ENCODE results near the gene AMBP.

The AMBP gene

GRCh38 chr9:114070188-114071103 is 7.7 kb downstream of the AMBP start:
- H3K36me3 ChIP-seq (ENCODE audit: insufficient read depth, low read length), result no peaks in the 10 kb centered on the region
- H3K27me3 ChIP-seq (ENCODE audit: insufficient read depth, low read length), result peaks cover 18% of the 10 kb centered on the region
- H3K4me1 ChIP-seq (ENCODE audit: control insufficient read depth, insufficient read depth, low read length, unreplicated experiment), result no peaks in the 10 kb centered on the region
- no peaks in the 10 kb centered on the region for H3K79me2 ChIP-seq (ENCODE audit: control insufficient read depth, insufficient read depth, low read length, unreplicated experiment)
- H3K4me3 ChIP-seq (ENCODE audit: low read depth, low read length), result no peak overlapping the region
- H2AFZ ChIP-seq (ENCODE audit: low read length, unreplicated experiment), result no peak overlapping the region
- no peak overlapping the region for H3K27ac ChIP-seq (ENCODE audit: low read depth, low read length)

- H3K36me3 ChIP-seq (ENCODE audit: insufficient read depth, low read length), result no peaks in the 10 kb centered on the region
Measured at GRCh38 chr9:114069476-114070187, 8.5 kb downstream of the AMBP start.

DNA sequence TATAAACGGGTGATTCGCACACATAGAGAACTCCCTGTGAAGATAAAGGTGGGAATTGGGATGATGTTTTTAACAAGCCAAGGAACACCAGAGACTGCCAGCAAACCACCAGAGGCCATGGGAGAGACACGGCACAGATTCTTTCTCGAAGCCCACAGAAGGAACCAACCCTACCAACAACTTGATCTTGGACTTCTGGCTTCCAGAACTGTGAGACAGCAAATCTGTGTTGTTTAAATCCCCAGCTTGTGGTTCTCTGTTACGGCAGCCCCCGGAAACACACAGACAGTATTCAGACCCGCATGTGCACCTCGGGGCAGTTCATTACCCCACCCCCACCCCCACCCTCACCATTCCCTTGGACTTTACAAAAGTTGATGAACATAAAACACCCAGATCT is 12.8 kb downstream of the AMBP start:
- Histone ChIP-seq H3K27ac (ENCODE audit: low read depth, low read length) (no peak overlapping the region), H3K4me1 (ENCODE audit: control insufficient read depth, insufficient read depth, low read length, unreplicated experiment) (no peaks in the 10 kb centered on the region), H3K36me3 (ENCODE audit: insufficient read depth, low read length) (no peaks in the 10 kb centered on the region), H3K4me3 (ENCODE audit: low read depth, low read length) (no peak overlapping the region), H3K79me2 (ENCODE audit: control insufficient read depth, insufficient read depth, low read length, unreplicated experiment) (no peaks in the 10 kb centered on the region), H2AFZ (ENCODE audit: low read length, unreplicated experiment) (no peak overlapping the region), H3K27me3 (ENCODE audit: insufficient read depth, low read length) (peaks cover 39% of the 10 kb centered on the region)

More at GRCh38 chr9:114069476-114070187, 8.5 kb downstream of the AMBP start:
- H3K4me1 ChIP-seq (ENCODE audit: control insufficient read depth, insufficient read depth, low read length, unreplicated experiment), result no peaks in the 10 kb centered on the region
- peaks cover 18% of the 10 kb centered on the region for H3K27me3 ChIP-seq (ENCODE audit: insufficient read depth, low read length)
- no peaks in the 10 kb centered on the region for H3K79me2 ChIP-seq (ENCODE audit: control insufficient read depth, insufficient read depth, low read length, unreplicated experiment)
- no peak overlapping the region for H3K4me3 ChIP-seq (ENCODE audit: low read depth, low read length)
- no peak overlapping the region for H3K27ac ChIP-seq (ENCODE audit: low read depth, low read length)
- no peak overlapping the region for H2AFZ ChIP-seq (ENCODE audit: low read length, unreplicated experiment)

- Histone ChIP-seq H3K27ac (ENCODE audit: low read depth, low read length) (no peak overlapping the region), H3K27me3 (ENCODE audit: insufficient read depth, low read length) (peaks cover 39% of the 10 kb centered on the region), H3K4me1 (ENCODE audit: control insufficient read depth, insufficient read depth, low read length, unreplicated experiment) (no peaks in the 10 kb centered on the region), H2AFZ (ENCODE audit: low read length, unreplicated experiment) (no peak overlapping the region), H3K79me2 (ENCODE audit: control insufficient read depth, insufficient read depth, low read length, unreplicated experiment) (no peaks in the 10 kb centered on the region), H3K36me3 (ENCODE audit: insufficient read depth, low read length) (no peaks in the 10 kb centered on the region), H3K4me3 (ENCODE audit: low read depth, low read length) (no peak overlapping the region)
Measured at GRCh38 chr9:114061830-114062474, 16.1 kb downstream of the AMBP start.

GRCh38 chr9:114061292-114061691 is 16.8 kb downstream of the AMBP start:
- H3K79me2 ChIP-seq (ENCODE audit: control insufficient read depth, insufficient read depth, low read length, unreplicated experiment), result no peaks in the 10 kb centered on the region
- H3K27ac ChIP-seq (ENCODE audit: low read depth, low read length), result no peak overlapping the region
- H3K27me3 ChIP-seq (ENCODE audit: insufficient read depth, low read length), result peaks cover 39% of the 10 kb centered on the region
- no peaks in the 10 kb centered on the region for H3K36me3 ChIP-seq (ENCODE audit: insufficient read depth, low read length)
- H3K4me1 ChIP-seq (ENCODE audit: control insufficient read depth, insufficient read depth, low read length, unreplicated experiment), result no peaks in the 10 kb centered on the region
- no peak overlapping the region for H2AFZ ChIP-seq (ENCODE audit: low read length, unreplicated experiment)
- no peak overlapping the region for H3K4me3 ChIP-seq (ENCODE audit: low read depth, low read length)

- Histone ChIP-seq H3K79me2 (ENCODE audit: control insufficient read depth, insufficient read depth, low read length, unreplicated experiment) (no peaks in the 10 kb centered on the region), H3K4me1 (ENCODE audit: control insufficient read depth, insufficient read depth, low read length, unreplicated experiment) (no peaks in the 10 kb centered on the region), H3K4me3 (ENCODE audit: low read depth, low read length) (no peak overlapping the region), H3K27me3 (ENCODE audit: insufficient read depth, low read length) (peaks cover 34% of the 10 kb centered on the region), H3K36me3 (ENCODE audit: insufficient read depth, low read length) (no peaks in the 10 kb centered on the region), H2AFZ (ENCODE audit: low read length, unreplicated experiment) (no peak overlapping the region), H3K27ac (ENCODE audit: low read depth, low read length) (no peak overlapping the region)
Measured at GRCh38 chr9:114060711-114061110, 17.4 kb downstream of the AMBP start.

GRCh38 chr9:114060070-114060469 is 18.0 kb downstream of the AMBP start:
- H3K79me2 ChIP-seq (ENCODE audit: control insufficient read depth, insufficient read depth, low read length, unreplicated experiment), result no peaks in the 10 kb centered on the region
- H3K4me3 ChIP-seq (ENCODE audit: low read depth, low read length), result no peak overlapping the region
- H3K36me3 ChIP-seq (ENCODE audit: insufficient read depth, low read length), result no peaks in the 10 kb centered on the region
- peaks cover 29% of the 10 kb centered on the region for H3K27me3 ChIP-seq (ENCODE audit: insufficient read depth, low read length)
- H3K4me1 ChIP-seq (ENCODE audit: control insufficient read depth, insufficient read depth, low read length, unreplicated experiment), result no peaks in the 10 kb centered on the region
- no peak overlapping the region for H2AFZ ChIP-seq (ENCODE audit: low read length, unreplicated experiment)
- H3K27ac ChIP-seq (ENCODE audit: low read depth, low read length), result no peak overlapping the region

- Histone ChIP-seq H3K36me3 (ENCODE audit: insufficient read depth, low read length) (no peaks in the 10 kb centered on the region), H2AFZ (ENCODE audit: low read length, unreplicated experiment) (no peak overlapping the region), H3K27ac (ENCODE audit: low read depth, low read length) (no peak overlapping the region), H3K79me2 (ENCODE audit: control insufficient read depth, insufficient read depth, low read length, unreplicated experiment) (no peaks in the 10 kb centered on the region), H3K4me3 (ENCODE audit: low read depth, low read length) (no peak overlapping the region), H3K27me3 (ENCODE audit: insufficient read depth, low read length) (peaks cover 22% of the 10 kb centered on the region), H3K4me1 (ENCODE audit: control insufficient read depth, insufficient read depth, low read length, unreplicated experiment) (no peaks in the 10 kb centered on the region)
Measured at GRCh38 chr9:114059047-114059803, 18.9 kb downstream of the AMBP start.

- Histone ChIP-seq H3K36me3 (ENCODE audit: insufficient read depth, low read length) (no peaks in the 10 kb centered on the region), H2AFZ (ENCODE audit: low read length, unreplicated experiment) (no peak overlapping the region), H3K4me3 (ENCODE audit: low read depth, low read length) (no peak overlapping the region), H3K79me2 (ENCODE audit: control insufficient read depth, insufficient read depth, low read length, unreplicated experiment) (no peaks in the 10 kb centered on the region), H3K4me1 (ENCODE audit: control insufficient read depth, insufficient read depth, low read length, unreplicated experiment) (no peaks in the 10 kb centered on the region), H3K27ac (ENCODE audit: low read depth, low read length) (no peak overlapping the region), H3K27me3 (ENCODE audit: insufficient read depth, low read length) (peaks cover 17% of the 10 kb centered on the region)
Measured at GRCh38 chr9:114058688-114059046, 19.4 kb downstream of the AMBP start.

- Histone ChIP-seq H3K27me3 (ENCODE audit: insufficient read depth, low read length) (peaks cover 4% of the 10 kb centered on the region), H3K27ac (ENCODE audit: low read depth, low read length) (no peak overlapping the region), H2AFZ (ENCODE audit: low read length, unreplicated experiment) (no peak overlapping the region), H3K36me3 (ENCODE audit: insufficient read depth, low read length) (no peaks in the 10 kb centered on the region), H3K79me2 (ENCODE audit: control insufficient read depth, insufficient read depth, low read length, unreplicated experiment) (no peaks in the 10 kb centered on the region), H3K4me3 (ENCODE audit: low read depth, low read length) (no peak overlapping the region), H3K4me1 (ENCODE audit: control insufficient read depth, insufficient read depth, low read length, unreplicated experiment) (no peaks in the 10 kb centered on the region)
Measured at GRCh38 chr9:114057161-114057885, 20.8 kb downstream of the AMBP start.
